WTC11 (cell line): Measurements from ENCODE around the gene CD22. TPM values are rescaled to one million over a fixed set of nuclear protein-coding genes. Genes with fewer than 3 reads are reported as not detected.

Experiments used
- ATAC-seq: fragments of 200-7000 bp; cut with Tn5 transposase; 2 replicates; pipeline ENCODE4 v1.10.0; 2021; ENCODE audit warnings: mild to moderate bottlenecking, moderate library complexity
- CTCF ChIA-PET: fragments of 300-600 bp; sonication (Branson Sonifier 250); formaldehyde crosslinking; loops from one replicate; lab custom pipeline; 2021; ENCODE audit warnings: antibody characterized with exemption; lab: Charles Lee
- POLR2A ChIA-PET: fragments of 350-600 bp; sonication (Branson Sonifier 250); formaldehyde crosslinking; loops from one replicate; lab custom pipeline; 2021; ENCODE audit warnings: antibody characterized with exemption; lab: Charles Lee
- DNase-seq: peaks from one replicate; pipeline ENCODE4 v3.0.0; 2021; ENCODE audit warnings: low spot score
- H3K27ac Mint-ChIP-seq: 2 replicates; pipeline ENCODE4 v1.8.0; 2021; ENCODE audit warnings: mixed read lengths
- H3K27me3 Mint-ChIP-seq: 2 replicates; pipeline ENCODE4 v1.8.0; 2021; ENCODE audit warnings: low read depth, mild to moderate bottlenecking, moderate library complexity, mixed read lengths
- H3K36me3 Mint-ChIP-seq: 2 replicates; pipeline ENCODE4 v1.8.0; 2021; ENCODE audit warnings: mixed read lengths
- H3K4me1 Mint-ChIP-seq: 2 replicates; pipeline ENCODE4 v1.8.0; 2022; ENCODE audit warnings: mixed read lengths
- H3K4me3 Mint-ChIP-seq: 2 replicates; pipeline ENCODE4 v1.8.0; 2021; ENCODE audit warnings: mild to moderate bottlenecking, moderate library complexity, mixed read lengths
- H3K9me3 Mint-ChIP-seq: 2 replicates; pipeline ENCODE4 v1.8.0; 2021; ENCODE audit warnings: mixed read lengths
- ATF1 ChIP-seq: sonication (generic); formaldehyde crosslinking; IDR thresholded peaks from 2 replicates; pipeline ENCODE4 v1.8.1; 2023; ENCODE audit warnings: mild to moderate bottlenecking, moderate library complexity, missing genetic modification reagents
- EMX1 ChIP-seq: fragments of 250-450 bp; sonication (Bioruptor Pico); IDR thresholded peaks from 2 replicates; pipeline ENCODE4 v1.8.0; 2021; ENCODE audit warnings: mild to moderate bottlenecking
- HMGA2 ChIP-seq: fragments of 250-450 bp; sonication (Bioruptor Pico); IDR thresholded peaks from 2 replicates; pipeline ENCODE4 v1.4.0; 2021; ENCODE audit warnings: mild to moderate bottlenecking, moderate library complexity
- NFATC4 ChIP-seq: fragments of 250-450 bp; sonication (Bioruptor Pico); IDR thresholded peaks from 2 replicates; pipeline ENCODE4 v1.9.0; 2021; ENCODE audit warnings: mild to moderate bottlenecking
- NFYB ChIP-seq: sonication (generic); formaldehyde crosslinking; conservative IDR thresholded peaks from 2 replicates; pipeline ENCODE4 v1.8.0; 2022; ENCODE audit warnings: low read depth, missing genetic modification reagents
- PRRX2 ChIP-seq: fragments of 250-450 bp; sonication (Bioruptor Pico); IDR thresholded peaks from 2 replicates; pipeline ENCODE4 v1.8.0; 2021; ENCODE audit warnings: mild to moderate bottlenecking
- RELA ChIP-seq: sonication (generic); formaldehyde crosslinking; IDR thresholded peaks from 2 replicates; pipeline ENCODE4 v1.8.1; 2022; ENCODE audit warnings: missing genetic modification reagents, mild to moderate bottlenecking, borderline replicate concordance
- TCF7 ChIP-seq: sonication (generic); formaldehyde crosslinking; IDR thresholded peaks from 2 replicates; pipeline ENCODE4 v1.8.0; 2022; ENCODE audit warnings: mild to moderate bottlenecking, low read depth, missing genetic modification reagents, moderate library complexity
- ZNF138 ChIP-seq: sonication (generic); formaldehyde crosslinking; conservative IDR thresholded peaks from 2 replicates; pipeline ENCODE4 v1.8.1; 2022; ENCODE audit warnings: mild to moderate bottlenecking, moderate library complexity, missing genetic modification reagents
- ZNF263 ChIP-seq: sonication (generic); formaldehyde crosslinking; IDR thresholded peaks from 2 replicates; pipeline ENCODE4 v1.8.1; 2022; ENCODE audit warnings: low read depth, mild to moderate bottlenecking, moderate library complexity, missing genetic modification reagents
- ZNF317 ChIP-seq: sonication (generic); formaldehyde crosslinking; IDR thresholded peaks from 2 replicates; pipeline ENCODE4 v1.8.1; 2023; ENCODE audit warnings: low read depth, mild to moderate bottlenecking, moderate library complexity, missing genetic modification reagents, borderline replicate concordance
- ZSCAN18 ChIP-seq: fragments of 250-450 bp; sonication (Bioruptor Pico); IDR thresholded peaks from 2 replicates; pipeline ENCODE4 v2.1.2; 2022; ENCODE audit warnings: mild to moderate bottlenecking, moderate library complexity
- total RNA-seq: library from RNA; stranded (reverse); gene quantifications from 3 replicates; pipeline ENCODE4 v1.2.3, GENCODE V29; 2021
- TF ChIP-seq, protein P1 (sequence below): sonication (generic); formaldehyde crosslinking; IDR thresholded peaks from 2 replicates; pipeline ENCODE4 v1.8.1; 2022; ENCODE audit warnings: low read depth, mild to moderate bottlenecking, moderate library complexity, missing genetic modification reagents, borderline replicate concordance
- TF ChIP-seq, protein P2 (sequence below): sonication (generic); formaldehyde crosslinking; IDR thresholded peaks from 2 replicates; pipeline ENCODE4 v1.8.1; 2023; ENCODE audit warnings: mild to moderate bottlenecking, missing genetic modification reagents
- TF ChIP-seq, protein P3 (sequence below): sonication (generic); formaldehyde crosslinking; IDR thresholded peaks from 2 replicates; pipeline ENCODE4 v1.8.1; 2023; ENCODE audit warnings: mild to moderate bottlenecking, missing genetic modification reagents
- TF ChIP-seq, protein P4 (sequence below): sonication (generic); formaldehyde crosslinking; IDR thresholded peaks from 2 replicates; pipeline ENCODE4 v1.8.0; 2022; ENCODE audit warnings: mild to moderate bottlenecking, missing genetic modification reagents

CD22 gene
- total RNA-seq, 1 experiment from 2014 or later = 0.28 TPM

GRCh38 chr19:35296644-35297514 is 32.1 kb upstream of the CD22 start:
- CTCF ChIA-PET = interaction anchor here (1.9 kb wide), 1 partner anchor 27 kb away, joined by 5 read pairs; no protein-coding TSS in a partner anchor
- TF ChIP-seq ZNF317 (no peak), HMGA2 (CRISPR knock-in tag) (no peak), ZSCAN18 (no peak), NFATC4 (CRISPR knock-in tag) (no peak), NFYB (CRISPR knock-in tag) (no peak), ATF1 (CRISPR knock-in tag) (no peak), RELA (no peak), ZNF138 (CRISPR knock-in tag) (no peak), TCF7 (CRISPR knock-in tag) (no peak), EMX1 (CRISPR knock-in tag) (no peak), PRRX2 (CRISPR knock-in tag) (no peak)
- TF ChIP-seq, protein P1, sequence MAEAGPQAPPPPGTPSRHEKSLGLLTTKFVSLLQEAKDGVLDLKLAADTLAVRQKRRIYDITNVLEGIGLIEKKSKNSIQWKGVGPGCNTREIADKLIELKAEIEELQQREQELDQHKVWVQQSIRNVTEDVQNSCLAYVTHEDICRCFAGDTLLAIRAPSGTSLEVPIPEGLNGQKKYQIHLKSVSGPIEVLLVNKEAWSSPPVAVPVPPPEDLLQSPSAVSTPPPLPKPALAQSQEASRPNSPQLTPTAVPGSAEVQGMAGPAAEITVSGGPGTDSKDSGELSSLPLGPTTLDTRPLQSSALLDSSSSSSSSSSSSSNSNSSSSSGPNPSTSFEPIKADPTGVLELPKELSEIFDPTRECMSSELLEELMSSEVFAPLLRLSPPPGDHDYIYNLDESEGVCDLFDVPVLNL (CRISPR knock-in tag) = no peak
- TF ChIP-seq, protein P2, sequence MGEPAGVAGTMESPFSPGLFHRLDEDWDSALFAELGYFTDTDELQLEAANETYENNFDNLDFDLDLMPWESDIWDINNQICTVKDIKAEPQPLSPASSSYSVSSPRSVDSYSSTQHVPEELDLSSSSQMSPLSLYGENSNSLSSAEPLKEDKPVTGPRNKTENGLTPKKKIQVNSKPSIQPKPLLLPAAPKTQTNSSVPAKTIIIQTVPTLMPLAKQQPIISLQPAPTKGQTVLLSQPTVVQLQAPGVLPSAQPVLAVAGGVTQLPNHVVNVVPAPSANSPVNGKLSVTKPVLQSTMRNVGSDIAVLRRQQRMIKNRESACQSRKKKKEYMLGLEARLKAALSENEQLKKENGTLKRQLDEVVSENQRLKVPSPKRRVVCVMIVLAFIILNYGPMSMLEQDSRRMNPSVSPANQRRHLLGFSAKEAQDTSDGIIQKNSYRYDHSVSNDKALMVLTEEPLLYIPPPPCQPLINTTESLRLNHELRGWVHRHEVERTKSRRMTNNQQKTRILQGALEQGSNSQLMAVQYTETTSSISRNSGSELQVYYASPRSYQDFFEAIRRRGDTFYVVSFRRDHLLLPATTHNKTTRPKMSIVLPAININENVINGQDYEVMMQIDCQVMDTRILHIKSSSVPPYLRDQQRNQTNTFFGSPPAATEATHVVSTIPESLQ (CRISPR knock-in tag) = no peak
- TF ChIP-seq, protein P3, sequence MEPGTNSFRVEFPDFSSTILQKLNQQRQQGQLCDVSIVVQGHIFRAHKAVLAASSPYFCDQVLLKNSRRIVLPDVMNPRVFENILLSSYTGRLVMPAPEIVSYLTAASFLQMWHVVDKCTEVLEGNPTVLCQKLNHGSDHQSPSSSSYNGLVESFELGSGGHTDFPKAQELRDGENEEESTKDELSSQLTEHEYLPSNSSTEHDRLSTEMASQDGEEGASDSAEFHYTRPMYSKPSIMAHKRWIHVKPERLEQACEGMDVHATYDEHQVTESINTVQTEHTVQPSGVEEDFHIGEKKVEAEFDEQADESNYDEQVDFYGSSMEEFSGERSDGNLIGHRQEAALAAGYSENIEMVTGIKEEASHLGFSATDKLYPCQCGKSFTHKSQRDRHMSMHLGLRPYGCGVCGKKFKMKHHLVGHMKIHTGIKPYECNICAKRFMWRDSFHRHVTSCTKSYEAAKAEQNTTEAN = no peak
- TF ChIP-seq, protein P4, sequence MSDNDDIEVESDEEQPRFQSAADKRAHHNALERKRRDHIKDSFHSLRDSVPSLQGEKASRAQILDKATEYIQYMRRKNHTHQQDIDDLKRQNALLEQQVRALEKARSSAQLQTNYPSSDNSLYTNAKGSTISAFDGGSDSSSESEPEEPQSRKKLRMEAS (CRISPR knock-in tag) = no peak
- Mint-ChIP-seq H3K9me3 (no peaks in the 10 kb centered on the region; the same call in 1 of the 2 replicates), H3K4me1 (peaks cover 11% of the 10 kb centered on the region), H3K36me3 (no peaks in the 10 kb centered on the region), H3K27ac (no peak overlapping the region), H3K4me3 (no peak overlapping the region), H3K27me3 (no peaks in the 10 kb centered on the region; the same call in 1 of the 2 replicates)
- POLR2A ChIA-PET = no interaction called here
- ATAC-seq (no peak), DNase-seq (no peak)

GRCh38 chr19:35297515-35297848 is 31.5 kb upstream of the CD22 start:
- CTCF ChIA-PET = no interaction called here
- H3K4me3 Mint-ChIP-seq = no peak overlapping the region
- H3K9me3 Mint-ChIP-seq = no peaks in the 10 kb centered on the region; the same call in 1 of the 2 replicates
- no peak for DNase-seq
- H3K27ac Mint-ChIP-seq = no peak overlapping the region
- no peak for TF ChIP-seq ZNF263 (CRISPR knock-in tag)
- no peak for TF ChIP-seq TCF7 (CRISPR knock-in tag)
- TF ChIP-seq, all 79 proteins: peak for 0
- Mint-ChIP-seq H3K27me3 (no peaks in the 10 kb centered on the region; the same call in 1 of the 2 replicates), H3K4me1 (peaks cover 11% of the 10 kb centered on the region), H3K36me3 (no peaks in the 10 kb centered on the region)
- POLR2A ChIA-PET = no interaction called here
- ATAC-seq = no peak
